Measurements from ENCODE around the gene ME1. TPM values are rescaled to one million over a fixed set of nuclear protein-coding genes. Genes with fewer than 3 reads are reported as not detected.
A peak's percentile ranks its signal among the peaks of the same experiment; 100 is the strongest.
"Not testable (repeated sequence)": the region's sequence is repeated elsewhere in the genome, so short reads cannot be mapped to it uniquely, and the experiment has no call there.

ME1 gene
- total RNA-seq, 1 donor from 2014 or later = 31.3 TPM

DNA sequence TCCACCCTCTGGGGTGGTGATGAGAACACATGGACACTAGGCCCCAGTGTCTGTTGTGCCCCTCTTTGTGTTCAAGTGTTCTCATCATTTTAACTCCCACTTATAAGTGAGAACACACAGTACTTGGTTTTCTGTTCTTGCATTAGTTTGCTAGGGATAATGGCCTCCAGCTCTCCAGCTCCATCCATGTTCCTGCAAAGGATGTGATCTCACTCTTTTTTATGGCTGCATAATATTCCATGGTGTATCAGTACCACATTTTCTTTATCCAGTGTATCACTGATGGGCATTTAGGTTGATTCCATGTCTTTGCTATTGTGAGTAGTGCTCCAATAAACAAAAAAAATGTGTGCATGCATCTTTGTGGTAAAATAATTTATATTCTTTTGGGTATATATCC is 170.3 kb downstream of the ME1 start:
- no peak for DNase-seq (ENCODE audit: low read depth)

DNA sequence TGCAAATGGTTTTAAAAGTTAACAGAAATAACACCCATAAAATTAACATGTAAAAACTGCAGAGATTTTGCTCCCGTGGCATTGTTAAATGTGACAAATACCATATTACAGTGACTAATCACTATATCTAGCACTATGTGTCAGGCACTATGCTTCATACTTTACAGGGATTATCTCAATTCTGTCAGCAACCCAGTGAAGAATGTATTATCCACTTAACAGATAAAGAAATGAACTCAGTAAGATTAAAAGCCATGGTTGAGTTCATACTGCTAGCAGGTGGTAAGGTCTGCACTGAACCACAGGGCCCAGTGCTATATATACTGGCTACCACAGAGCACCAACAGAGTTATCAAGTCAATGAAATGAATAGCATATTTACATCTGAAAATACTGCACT is 172.3 kb downstream of the ME1 start:
- DNase-seq (ENCODE audit: low read depth) = peak; percentile 80

DNA sequence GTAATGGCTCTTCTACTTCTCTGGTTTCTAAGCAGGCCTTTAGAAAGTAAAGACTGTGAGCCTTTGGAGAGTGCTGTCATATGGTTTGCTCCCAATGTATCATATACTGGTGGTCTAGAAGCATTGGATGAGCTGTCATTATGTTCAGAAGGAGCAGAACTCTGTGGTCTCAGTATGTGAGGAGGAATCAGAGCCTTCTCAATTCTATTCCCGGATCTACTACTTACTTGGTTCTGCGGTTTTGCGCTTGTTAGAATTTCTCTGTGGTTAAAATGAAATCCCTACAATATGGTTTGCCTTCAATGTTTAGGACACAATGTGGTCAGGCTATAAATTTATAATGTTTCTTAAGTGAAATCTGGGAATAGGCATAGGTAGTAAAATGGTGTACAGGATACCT is 173.1 kb downstream of the ME1 start:
- peak; percentile 26 for DNase-seq (ENCODE audit: low read depth)

DNA sequence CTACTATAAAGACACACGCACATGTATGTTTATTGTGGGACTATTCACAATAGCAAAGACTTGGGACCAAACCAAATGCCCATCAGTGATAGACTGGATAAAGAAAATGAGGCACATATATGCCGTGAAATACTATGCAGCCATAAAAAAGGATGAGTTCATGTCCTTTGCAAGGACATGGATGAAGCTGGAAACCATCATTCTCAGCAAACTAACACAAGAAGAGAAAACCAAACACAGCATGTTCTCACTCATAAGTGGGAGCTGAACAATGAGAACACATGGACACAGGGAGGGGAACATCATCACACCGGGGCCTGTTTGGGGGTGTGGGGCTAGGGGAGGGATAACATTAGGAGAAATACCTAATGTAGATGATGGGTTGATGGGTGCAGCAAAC is 174.1 kb downstream of the ME1 start:
- DNase-seq (ENCODE audit: low read depth) = not testable (repeated sequence)

DNA sequence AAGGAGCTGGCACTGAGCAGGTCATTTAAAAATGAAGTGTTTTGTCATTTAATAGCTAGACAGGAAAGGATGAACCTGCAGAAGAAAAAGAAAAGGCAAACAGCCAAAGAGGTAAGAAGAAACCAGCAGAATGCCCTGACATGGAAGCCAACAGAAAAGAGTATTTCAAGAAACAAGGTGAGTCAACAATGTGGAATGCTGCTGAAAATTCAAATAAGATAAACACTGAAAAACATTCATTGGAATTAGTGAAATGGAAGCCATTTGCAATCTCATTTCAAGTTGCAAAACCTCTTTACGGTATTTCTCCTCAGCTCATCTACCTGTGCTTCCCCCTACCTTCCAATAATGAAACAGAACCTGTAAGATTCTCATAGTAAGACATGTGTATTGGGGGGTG is 178.1 kb downstream of the ME1 start:
- peak; percentile 24 for DNase-seq (ENCODE audit: low read depth)

DNA sequence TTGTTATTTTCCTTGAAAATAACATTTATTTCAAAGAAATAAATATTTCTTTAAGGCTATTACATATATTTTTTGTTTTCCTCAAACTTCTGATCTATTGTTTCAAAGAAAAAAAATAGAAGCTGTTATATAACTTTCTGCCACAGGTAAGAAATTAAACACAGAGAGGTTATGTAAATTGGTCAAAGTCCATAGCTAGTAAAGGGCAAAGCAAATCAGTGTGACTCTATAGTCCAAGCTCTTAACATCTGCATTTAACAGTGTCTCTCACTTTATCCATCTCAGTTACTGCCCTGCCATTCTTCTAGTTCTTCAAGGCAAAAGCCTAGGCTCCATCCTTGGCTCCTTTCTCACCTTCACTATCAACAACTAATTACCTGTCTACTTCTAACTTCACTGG is 180.6 kb downstream of the ME1 start:
- DNase-seq (ENCODE audit: low read depth) = no peak

DNA sequence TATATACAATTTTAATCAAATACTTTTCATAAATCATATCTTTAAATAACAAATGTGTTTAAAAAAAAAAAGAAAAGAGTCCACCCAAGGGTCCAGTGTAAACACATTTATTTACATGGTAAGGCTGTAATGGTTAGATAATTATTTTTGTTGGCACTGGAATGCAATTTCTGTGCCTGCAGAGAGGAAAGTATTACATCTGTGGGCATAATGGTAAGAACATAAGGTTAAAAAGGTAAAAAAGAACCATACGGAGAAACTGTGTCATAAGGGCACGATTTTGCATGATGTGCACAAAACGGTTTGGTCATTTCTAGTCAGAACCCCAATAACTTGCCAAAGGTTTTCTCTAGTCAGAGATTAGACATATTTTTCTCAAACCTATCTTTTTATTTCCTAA is 183.4 kb downstream of the ME1 start:
- DNase-seq (ENCODE audit: low read depth) = no peak

DNA sequence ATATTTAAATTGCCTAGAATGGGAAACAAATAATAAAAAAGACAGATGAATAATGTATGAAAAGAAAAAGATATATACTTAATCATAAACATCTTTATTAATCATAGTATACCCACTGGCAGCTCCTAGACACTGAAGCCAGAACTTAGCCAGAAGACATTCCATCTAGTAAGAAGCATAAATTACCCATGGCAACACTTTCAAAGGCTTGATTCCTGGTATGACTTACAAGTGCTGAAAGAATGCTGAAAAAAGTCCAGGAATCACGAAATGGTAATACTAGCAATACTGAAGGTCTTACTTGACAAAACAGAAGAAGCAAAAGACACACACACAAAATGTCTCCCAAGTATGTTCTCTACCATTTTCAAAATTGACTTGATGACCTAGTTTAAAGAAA is 199.7 kb downstream of the ME1 start:
- peak; percentile 13 for DNase-seq (ENCODE audit: low read depth)

DNA sequence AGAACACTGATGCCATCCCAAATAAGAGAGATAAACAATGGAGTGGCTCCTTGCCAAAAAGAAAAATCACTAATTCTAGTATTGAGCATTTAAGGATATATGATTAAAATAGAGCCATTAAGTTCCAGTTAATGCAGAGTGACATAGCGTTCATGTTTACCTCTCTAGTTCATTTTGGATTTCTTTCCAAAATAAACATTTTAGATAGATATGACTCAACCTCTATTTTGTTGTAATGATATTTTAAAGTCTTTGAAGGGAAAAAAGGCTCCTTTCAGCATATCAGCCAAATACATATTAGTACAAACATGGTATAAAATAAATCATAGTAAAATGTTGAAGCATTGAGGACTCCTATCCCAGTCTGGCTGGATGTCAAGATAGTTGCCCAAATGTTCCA is 204.3 kb downstream of the ME1 start:
- DNase-seq (ENCODE audit: low read depth) = no peak

DNA sequence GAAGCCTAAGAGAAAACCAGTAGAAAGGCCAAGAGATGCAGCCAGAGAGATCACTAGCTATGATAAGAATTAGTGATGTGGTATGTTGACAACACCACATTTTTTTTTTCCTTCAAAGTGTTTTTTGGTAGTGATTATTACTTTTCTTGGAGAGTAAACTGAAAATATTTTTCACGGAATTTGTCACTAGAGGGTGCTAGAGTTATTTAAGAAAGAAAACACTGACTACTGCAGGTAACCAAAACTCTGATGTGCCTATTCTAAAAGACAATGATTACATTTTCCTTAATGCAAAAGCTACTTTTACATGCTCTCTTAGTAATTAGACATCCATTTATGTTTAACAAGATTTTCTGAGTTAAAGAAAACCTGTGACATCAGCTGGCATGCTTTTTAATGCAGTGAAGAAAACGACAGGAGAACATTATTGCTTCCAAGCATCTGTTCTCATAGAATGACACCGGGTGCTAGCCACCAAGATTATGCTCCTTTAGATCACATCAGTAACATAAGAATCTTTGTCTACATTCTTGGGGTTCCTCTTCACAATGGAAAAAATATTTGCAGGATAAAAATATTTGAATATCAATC is 208.9 kb downstream of the ME1 start:
- peak; percentile 64 for DNase-seq (ENCODE audit: low read depth)

DNA sequence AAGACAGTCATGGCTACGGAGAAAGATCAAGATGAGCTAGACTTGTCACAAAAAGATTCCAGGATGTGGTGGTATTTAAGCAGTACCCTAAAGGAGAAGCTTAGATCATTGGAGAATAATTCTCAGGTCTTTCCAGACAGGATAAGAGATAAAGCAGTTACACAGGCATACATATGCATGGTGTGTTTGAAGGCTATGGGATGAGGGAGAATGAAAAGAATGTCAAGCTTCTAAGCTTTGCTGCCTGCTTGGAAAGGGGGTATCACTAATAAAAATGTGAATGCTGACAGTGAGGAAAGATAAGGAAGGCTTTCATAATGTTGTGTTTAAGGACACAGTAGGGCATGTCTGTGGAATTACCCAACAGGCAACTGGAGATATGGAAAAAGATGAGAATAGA is 209.6 kb downstream of the ME1 start:
- no peak for DNase-seq (ENCODE audit: low read depth)

DNA sequence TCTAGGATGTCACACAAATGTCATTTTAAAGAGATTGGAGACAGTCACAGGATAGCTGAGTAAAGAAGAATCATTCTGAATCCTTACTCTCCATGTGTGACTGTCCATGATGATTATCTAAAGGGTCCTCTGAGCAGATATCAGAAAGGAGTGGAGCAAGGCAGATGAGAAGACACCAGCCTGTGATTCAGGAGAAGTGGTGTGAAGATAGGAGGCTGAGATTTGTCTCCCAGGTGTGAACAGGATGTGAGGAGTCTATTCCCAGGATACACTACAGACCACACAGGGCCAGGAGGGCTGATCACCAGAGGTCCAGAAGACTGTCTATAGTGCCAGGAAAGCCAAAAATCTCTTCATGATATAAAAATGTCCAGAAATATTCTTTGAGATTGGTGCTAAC is 210.7 kb downstream of the ME1 start:
- DNase-seq (ENCODE audit: low read depth) = no peak

DNA sequence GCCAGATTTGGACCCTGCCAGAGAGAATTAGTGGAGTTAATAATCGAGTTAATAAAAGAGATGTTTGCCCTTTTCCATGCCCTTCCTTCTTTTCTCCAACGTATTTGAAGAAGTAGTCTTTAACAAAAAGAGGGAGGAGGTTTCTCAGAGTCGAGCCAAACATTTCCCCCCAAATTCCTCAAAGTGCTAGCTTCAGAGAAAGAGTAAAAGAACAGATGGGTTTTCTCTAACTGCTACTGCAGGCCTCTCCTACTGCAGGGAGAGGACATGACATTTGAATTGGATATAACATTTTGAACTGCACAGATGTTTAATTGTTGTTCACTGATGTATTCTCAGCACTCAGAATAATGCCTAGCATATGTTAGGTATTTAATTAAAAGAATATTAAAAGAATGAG is 212.2 kb downstream of the ME1 start:
- no peak for DNase-seq (ENCODE audit: low read depth)

DNA sequence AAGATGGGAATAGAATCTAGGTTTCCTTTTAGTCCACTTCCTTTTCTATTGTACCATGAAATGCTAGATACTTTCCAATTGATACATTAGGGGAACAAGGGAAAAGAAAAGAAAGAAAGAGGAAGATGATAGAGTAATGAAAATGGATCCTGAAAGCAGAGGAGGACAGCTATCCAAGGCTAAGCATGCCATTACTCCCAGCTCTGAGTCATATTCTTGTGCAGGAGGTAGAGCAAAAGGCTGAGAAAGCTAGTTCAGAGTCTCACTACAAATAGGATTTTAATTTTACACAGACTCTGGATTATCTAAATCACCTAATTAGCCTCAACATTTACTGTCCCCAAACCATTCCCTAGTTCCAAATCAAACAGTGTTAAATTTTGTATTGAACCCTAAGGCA is 214.0 kb downstream of the ME1 start:
- DNase-seq (ENCODE audit: low read depth) = no peak

DNA sequence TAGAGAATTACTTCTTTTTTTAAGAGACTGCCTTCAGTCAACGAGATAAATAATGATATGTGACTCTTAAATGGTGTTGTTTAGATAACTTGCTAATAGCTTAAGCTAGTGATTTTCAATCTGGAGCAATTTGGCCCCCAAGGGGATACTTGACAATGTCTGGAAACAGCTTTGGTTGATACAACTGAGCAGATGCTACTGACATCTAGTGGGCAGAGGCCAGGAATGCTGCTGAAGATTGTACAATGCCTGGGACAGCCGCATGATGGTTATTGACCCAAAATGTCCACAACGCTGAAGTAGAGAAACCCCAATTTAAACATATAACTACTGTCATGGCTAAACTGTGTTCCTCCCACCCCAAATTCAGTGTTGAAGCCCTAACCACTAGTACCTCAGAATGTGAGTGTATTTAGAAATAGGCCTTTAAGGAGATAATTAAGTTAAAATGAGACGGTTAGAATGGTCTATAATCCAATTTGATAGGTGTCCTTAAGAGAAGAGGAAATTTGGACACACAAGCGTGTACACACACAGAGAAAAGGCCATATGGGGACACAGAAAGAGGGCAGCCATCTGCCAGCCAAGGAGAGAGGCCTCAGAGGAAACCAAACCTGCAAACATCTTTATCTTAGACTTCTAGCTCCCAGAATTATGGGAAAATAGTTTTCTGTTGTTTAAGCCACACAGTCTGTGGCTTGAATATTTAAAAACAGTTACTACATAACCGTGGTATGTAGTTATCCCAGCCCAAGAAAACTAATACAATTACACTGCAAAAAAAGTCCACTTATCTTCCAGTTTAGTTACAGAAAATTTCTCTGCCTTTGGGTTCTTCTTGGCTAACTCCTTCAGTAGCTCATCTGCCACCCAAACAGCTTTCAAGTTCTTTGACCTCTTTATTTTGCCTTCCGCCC is 215.5 kb downstream of the ME1 start:
- DNase-seq (ENCODE audit: low read depth) = peak; percentile 85

DNA sequence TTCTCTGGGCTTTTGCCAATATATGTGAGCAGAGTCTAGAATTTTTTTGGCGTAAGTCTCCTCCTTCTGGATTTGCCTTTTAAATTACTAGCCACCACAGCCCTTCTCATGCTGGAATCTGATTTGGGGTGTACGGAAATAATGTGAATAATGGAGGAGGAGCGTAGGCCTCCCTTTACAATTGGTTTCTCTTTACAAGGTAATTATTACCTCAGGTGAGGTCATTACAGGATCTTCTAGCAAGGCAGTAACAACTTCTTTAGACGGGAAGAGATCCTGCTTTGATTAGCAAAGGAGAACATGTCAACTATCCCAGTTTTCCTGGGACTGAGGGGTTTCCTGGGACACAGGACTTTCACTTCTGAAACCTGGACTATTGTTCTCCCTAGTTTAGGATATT is 228.8 kb downstream of the ME1 start:
- no peak for DNase-seq (ENCODE audit: low read depth)

DNA sequence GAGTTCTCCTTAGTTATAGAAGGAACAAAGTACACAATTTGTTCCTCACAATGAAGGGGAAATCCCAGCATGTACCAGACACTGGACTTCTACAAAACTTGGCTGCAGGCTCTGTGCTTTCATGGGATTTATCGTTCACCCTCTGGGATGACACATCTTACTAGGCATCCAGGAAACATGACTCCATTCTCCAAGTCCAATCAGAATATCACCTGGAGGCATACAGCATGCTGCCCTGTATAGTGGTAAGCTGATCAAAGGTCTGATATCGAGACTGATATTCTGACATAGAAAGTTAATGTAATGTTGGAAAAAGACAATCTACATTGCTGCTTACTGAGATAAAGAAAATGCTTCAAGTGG is 231.0 kb downstream of the ME1 start:
- DNase-seq (ENCODE audit: low read depth) = no peak

DNA sequence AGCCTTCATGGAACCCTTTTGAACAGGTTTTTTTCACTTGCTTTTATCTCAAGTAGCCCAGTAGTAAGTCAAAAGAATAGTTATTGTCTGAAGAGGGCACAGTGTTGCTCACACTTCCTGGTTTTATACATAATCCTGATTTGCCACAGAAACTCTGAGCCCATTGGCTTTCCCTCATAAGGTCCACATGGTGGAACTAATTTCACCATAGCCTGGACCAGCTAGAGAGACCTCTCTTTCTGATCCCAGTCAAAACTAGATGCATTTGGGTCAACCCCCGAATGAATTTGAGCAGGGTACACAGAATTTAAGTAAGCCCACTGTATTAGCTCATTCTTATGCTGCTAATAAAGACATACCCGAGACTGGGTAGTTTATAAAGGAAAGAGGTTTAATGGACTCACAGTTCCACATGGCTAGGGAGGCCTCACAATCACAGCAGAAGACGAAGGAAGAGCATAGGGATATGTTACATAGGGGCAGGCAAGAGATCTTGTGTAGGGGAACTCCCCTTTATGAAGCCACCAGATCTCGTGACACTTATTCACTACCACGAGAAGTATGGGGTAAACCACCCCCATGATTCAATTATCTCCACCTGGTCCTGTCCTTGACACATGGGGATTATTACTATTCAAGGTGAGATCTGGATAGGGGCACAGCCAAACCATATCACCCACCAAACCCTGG is 231.5 kb downstream of the ME1 start:
- no peak for DNase-seq (ENCODE audit: low read depth)

DNA sequence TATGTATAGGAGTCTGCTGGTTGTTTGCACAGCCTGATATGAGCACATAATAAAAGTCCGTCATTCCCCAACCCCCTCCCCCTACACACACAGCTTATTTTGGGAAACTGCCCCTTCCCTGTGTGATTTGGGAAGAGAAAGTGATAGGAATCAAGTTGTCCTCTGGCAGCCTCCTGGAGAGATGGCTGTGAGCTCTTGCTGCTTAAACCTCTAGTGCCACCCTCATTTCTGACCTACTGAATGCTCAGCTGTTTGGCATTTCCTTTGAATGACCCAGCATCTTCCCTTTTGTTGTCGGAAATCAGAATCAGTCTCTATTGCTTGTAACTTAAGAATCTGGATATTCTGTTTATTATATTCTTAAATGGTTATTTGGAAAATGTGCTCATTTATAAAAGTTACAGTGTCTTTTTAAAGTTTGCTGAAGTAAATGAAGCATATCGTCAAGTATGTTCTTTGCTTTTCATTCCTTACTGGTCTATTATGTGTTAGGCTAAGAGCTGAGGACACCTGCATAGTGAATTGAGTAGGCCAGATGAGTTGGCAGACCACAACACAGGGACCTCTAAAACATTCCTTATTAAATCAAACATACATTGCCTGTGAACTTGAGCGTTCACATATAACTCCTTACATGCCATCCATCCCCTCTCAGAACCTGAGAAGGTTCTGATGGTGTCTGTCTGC is 232.2 kb downstream of the ME1 start:
- DNase-seq (ENCODE audit: low read depth) = peak; percentile 46

DNA sequence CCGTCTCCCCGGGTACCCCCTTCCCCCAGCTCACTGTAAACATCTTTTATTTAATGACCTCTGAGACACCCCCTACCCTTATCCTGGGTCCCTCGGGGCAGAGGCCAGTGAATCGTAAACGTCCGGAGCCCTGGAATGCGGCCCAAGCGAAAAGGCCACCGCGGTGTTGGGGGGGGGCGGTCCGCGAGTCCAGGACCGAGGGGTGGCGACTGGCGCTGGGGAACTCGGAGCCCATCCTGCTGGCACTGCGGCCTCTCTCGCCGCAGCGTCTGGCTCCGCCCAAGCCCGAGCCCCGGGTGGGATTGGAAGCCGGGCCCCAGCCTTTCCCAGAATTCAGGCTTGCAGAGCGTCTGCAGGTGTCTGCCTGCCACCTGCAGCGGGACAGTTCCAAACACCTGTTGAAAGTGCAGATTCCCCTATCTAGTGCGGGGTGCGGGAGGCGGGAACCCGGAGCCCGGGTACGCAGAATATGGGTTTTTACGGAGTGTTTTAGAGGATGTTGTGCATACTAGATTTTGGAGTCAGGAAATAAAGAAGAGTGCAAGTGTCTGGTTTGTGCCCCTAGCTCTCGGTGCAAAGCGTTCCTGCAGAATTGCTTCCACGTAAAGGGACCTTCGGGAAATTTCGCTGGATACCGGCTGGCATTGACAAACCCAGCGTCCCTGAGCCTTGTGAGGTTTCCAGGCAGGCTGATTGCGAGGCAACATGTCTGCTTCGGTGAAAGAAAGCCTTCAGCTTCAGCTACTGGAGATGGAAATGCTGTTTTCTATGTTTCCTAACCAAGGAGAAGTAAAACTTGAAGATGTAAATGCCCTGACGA is 236.9 kb downstream of the ME1 start:
- peak; percentile 58 for DNase-seq (ENCODE audit: low read depth)

All from myocyte (in vitro differentiated cells).